Measurements from ENCODE around the gene BCL2L1.

GRCh38 chr20:31767805-31768204 lies 45.1 kb upstream of the BCL2L1 start:
- TF ChIP-seq POLR2AphosphoS5 (IDR thresholded peaks at IDR 0.05) (no peak), POLR2A (IDR thresholded peaks at IDR 0.05) (no peak), CTCF (IDR thresholded peaks at IDR 0.05) (no peak)

Data from upper lobe of left lung (tissue), 4 donors.